NB4 (cell line): ENCODE data around the gene FOSB.
A peak's percentile ranks its signal among the peaks of the same experiment; 100 is the strongest.

Experiments
- DNase-seq: peaks from one replicate; pipeline ENCODE4 v3.0.0; 2010; ENCODE audit warnings: low read depth
- H3K4me3 ChIP-seq: one replicate; pipeline ENCODE4 v1.5.1; 2011; ENCODE audit warnings: mild to moderate bottlenecking, low read depth, low read length, moderate library complexity
- CTCF ChIP-seq: IDR thresholded peaks from one replicate; pipeline ENCODE4 v1.5.1; 2012; ENCODE audit warnings: low read depth, low read length
- MAX ChIP-seq: IDR thresholded peaks from 2 replicates; pipeline ENCODE4 v1.6.1; 2011; ENCODE audit warnings: low read depth, low read length
- MYC ChIP-seq: IDR thresholded peaks from 2 replicates; pipeline ENCODE4 v1.6.1; 2011; ENCODE audit warnings: low read depth, low read length
- POLR2A ChIP-seq: IDR thresholded peaks from 2 replicates; pipeline ENCODE4 v1.6.1; 2011; ENCODE audit warnings: mild to moderate bottlenecking; ENCODE audit not compliant: insufficient read length; ENCODE audit errors: extremely low read depth

The FOSB gene

GRCh38 chr19:45444318-45445041 lies 23.3 kb upstream of the FOSB start:
- H3K4me3 ChIP-seq, result no peak overlapping the region
- TF ChIP-seq MAX (no peak), MYC (no peak), CTCF (no peak), POLR2A (no peak)
- peak; percentile 81 for DNase-seq

GRCh38 chr19:45445139-45445538 lies 22.7 kb upstream of the FOSB start:
- TF ChIP-seq CTCF, result no peak
- no peak for TF ChIP-seq MAX
- no peak for TF ChIP-seq POLR2A
- no peak for TF ChIP-seq MYC
- no peak for DNase-seq
- H3K4me3 ChIP-seq, result no peak overlapping the region

- peak; percentile 56 for DNase-seq
- TF ChIP-seq CTCF, result peak; percentile 17
- TF ChIP-seq MAX, result no peak
- H3K4me3 ChIP-seq, result no peak overlapping the region
Observed at GRCh38 chr19:45446295-45446694, 21.5 kb upstream of the FOSB start.

GRCh38 chr19:45446944-45447343 lies 20.9 kb upstream of the FOSB start:
- TF ChIP-seq CTCF (no peak), POLR2A (no peak), MAX (no peak), MYC (no peak)
- no peak overlapping the region for H3K4me3 ChIP-seq
- no peak for DNase-seq

- TF ChIP-seq MYC (no peak), MAX (no peak), CTCF (no peak), POLR2A (no peak)
- no peak overlapping the region for H3K4me3 ChIP-seq
- no peak for DNase-seq
Observed at GRCh38 chr19:45448425-45448756, 19.4 kb upstream of the FOSB start.

- TF ChIP-seq MAX, result no peak
- no peak for TF ChIP-seq CTCF
- no peak for TF ChIP-seq MYC
- no peak for TF ChIP-seq POLR2A
- DNase-seq, result no peak
- H3K4me3 ChIP-seq, result no peak overlapping the region
Observed at GRCh38 chr19:45448887-45449299, 18.9 kb upstream of the FOSB start.
